ENCODE measurements around the gene DCTN4. TPM values are rescaled to one million over a fixed set of nuclear protein-coding genes. Genes with fewer than 3 reads are reported as not detected.

DCTN4 gene
- total RNA-seq, 1 experiment from 2014 or later, result 48.5 TPM

DNA sequence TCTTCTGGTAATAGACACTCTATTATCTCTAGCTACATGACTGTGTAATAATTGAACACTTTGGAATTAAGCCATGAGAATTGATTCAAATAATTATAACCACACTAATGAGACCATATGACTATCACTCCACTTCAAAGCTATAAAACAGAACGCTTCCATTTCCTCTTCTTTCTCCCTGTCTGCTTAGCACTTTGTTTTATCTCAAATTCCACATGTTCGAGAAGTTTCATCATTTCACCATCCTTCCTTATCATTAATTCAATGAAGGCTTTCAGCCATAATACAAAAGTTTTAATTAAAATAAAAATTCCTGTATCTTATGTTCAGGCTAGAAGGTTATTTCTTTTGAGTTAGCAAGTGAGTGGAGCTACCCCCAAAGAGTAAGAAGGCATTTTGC is 7.4 kb upstream of the DCTN4 start:
- Mint-ChIP-seq H3K36me3 (ENCODE audit: insufficient read depth in 1 of 3, low read depth in 3 of 3) (no peaks in the 10 kb centered on the region), H3K9me3 (no peaks in the 10 kb centered on the region), H3K27me3 (ENCODE audit: low read depth) (peaks cover 12% of the 10 kb centered on the region), H3K4me1 (peaks cover 3 to 9% of the 10 kb centered on the region in 2 experiments), H3K4me3 (no peak overlapping the region), H3K27ac (no peak overlapping the region)
- H2AK5ac ChIP-seq (ENCODE audit: insufficient read length, low read length), result no peak overlapping the region
- no peaks in the 10 kb centered on the region for H3K9me3 ChIP-seq (ENCODE audit: control insufficient read depth, low read depth, low read length)
- H2AFZ ChIP-seq (ENCODE audit: low read length), result no peak overlapping the region
- H3K14ac ChIP-seq (ENCODE audit: insufficient read depth, low read length), result no peak overlapping the region
- no peak overlapping the region for H3K4ac ChIP-seq (ENCODE audit: low read depth, low read length)
- no peak overlapping the region for H3K18ac ChIP-seq (ENCODE audit: insufficient read length, low read depth, low read length)
- no peaks in the 10 kb centered on the region for H3K79me1 ChIP-seq (ENCODE audit: insufficient read depth, low read depth, low read length, poor library complexity, severe bottlenecking)
- H2BK15ac ChIP-seq (ENCODE audit: low read depth, low read length), result no peak overlapping the region
- no peak overlapping the region for H4K8ac ChIP-seq (replicated peaks; ENCODE audit: insufficient read length, low read depth, low read length)
- H4K5ac ChIP-seq (ENCODE audit: insufficient read length, low read depth, low read length), result no peak overlapping the region
- no peak overlapping the region for H4K91ac ChIP-seq (ENCODE audit: insufficient read length, low read depth, low read length)
- H3T11ph ChIP-seq (ENCODE audit: low read length), result no peak overlapping the region
- no peaks in the 10 kb centered on the region for H3K27me3 ChIP-seq (ENCODE audit: insufficient read depth, low read length)
- H3K4me1 ChIP-seq (ENCODE audit: insufficient read depth, low read length), result peaks cover 2% of the 10 kb centered on the region; the same call in 1 of the 2 replicates
- TF ChIP-seq, protein P1, sequence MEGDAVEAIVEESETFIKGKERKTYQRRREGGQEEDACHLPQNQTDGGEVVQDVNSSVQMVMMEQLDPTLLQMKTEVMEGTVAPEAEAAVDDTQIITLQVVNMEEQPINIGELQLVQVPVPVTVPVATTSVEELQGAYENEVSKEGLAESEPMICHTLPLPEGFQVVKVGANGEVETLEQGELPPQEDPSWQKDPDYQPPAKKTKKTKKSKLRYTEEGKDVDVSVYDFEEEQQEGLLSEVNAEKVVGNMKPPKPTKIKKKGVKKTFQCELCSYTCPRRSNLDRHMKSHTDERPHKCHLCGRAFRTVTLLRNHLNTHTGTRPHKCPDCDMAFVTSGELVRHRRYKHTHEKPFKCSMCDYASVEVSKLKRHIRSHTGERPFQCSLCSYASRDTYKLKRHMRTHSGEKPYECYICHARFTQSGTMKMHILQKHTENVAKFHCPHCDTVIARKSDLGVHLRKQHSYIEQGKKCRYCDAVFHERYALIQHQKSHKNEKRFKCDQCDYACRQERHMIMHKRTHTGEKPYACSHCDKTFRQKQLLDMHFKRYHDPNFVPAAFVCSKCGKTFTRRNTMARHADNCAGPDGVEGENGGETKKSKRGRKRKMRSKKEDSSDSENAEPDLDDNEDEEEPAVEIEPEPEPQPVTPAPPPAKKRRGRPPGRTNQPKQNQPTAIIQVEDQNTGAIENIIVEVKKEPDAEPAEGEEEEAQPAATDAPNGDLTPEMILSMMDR (conservative IDR thresholded peaks at IDR 0.05), result no peak
- no peak overlapping the region for H3K9ac ChIP-seq (ENCODE audit: extremely low read depth, insufficient read length, low read length)
- H2BK12ac ChIP-seq (ENCODE audit: insufficient read length, low read depth, low read length), result no peak overlapping the region
- no peak overlapping the region for H3K4me2 ChIP-seq (ENCODE audit: insufficient read depth, insufficient read length, low read length)
- no peak overlapping the region for H2BK120ac ChIP-seq (ENCODE audit: low read depth, low read length, poor library complexity, severe bottlenecking)
- no peaks in the 10 kb centered on the region for H3K23me2 ChIP-seq (ENCODE audit: insufficient read length, low read depth, low read length, poor library complexity, severe bottlenecking)
- no peak overlapping the region for H3K56ac ChIP-seq (ENCODE audit: insufficient read length, low read depth, low read length)
- H2BK5ac ChIP-seq (ENCODE audit: insufficient read length, low read length), result no peak overlapping the region
- H3K23ac ChIP-seq (ENCODE audit: insufficient read length, low read depth, low read length), result no peak overlapping the region
- H3K27ac ChIP-seq (ENCODE audit: insufficient read length, low read depth, low read length), result no peak overlapping the region
- no peak overlapping the region for H2BK20ac ChIP-seq (ENCODE audit: low read depth, low read length, poor library complexity, severe bottlenecking)
- WGBS (ENCODE audit: extremely low coverage, insufficient read length, low lambda C conversion rate), result no CpG with 5 or more reads among the region's 2 CpGs
- H3K79me2 ChIP-seq (ENCODE audit: insufficient read depth, low read length), result no peaks in the 10 kb centered on the region
- H4K20me1 ChIP-seq (ENCODE audit: control insufficient read depth, insufficient read depth, insufficient read length), result no peaks in the 10 kb centered on the region
- DNase-seq, result no peak

All from H9 (cell line).